Epithelial cell of esophagus (primary cell): ENCODE data around the gene SDF4.
A peak's percentile ranks its signal among the peaks of the same experiment; 100 is the strongest.

ENCODE experiments used
- DNase-seq: peaks from one replicate; pipeline ENCODE4 v3.0.0; 2010; ENCODE audit warnings: low read depth
- H3K4me3 ChIP-seq: 2 replicates; pipeline ENCODE4 v1.5.1; 2011; ENCODE audit warnings: mild to moderate bottlenecking, low read length, control low read depth
- TF ChIP-seq, protein P1 (sequence below): IDR thresholded peaks from 2 replicates; pipeline ENCODE4 v1.5.1; 2011; ENCODE audit warnings: low read depth, mild to moderate bottlenecking, low read length, control low read depth, inconsistent platforms; ENCODE audit not compliant: insufficient read depth; ENCODE audit errors: missing control alignments

Gene SDF4, protein sequence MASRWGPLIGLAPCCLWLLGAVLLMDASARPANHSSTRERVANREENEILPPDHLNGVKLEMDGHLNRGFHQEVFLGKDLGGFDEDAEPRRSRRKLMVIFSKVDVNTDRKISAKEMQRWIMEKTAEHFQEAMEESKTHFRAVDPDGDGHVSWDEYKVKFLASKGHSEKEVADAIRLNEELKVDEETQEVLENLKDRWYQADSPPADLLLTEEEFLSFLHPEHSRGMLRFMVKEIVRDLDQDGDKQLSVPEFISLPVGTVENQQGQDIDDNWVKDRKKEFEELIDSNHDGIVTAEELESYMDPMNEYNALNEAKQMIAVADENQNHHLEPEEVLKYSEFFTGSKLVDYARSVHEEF

DNA sequence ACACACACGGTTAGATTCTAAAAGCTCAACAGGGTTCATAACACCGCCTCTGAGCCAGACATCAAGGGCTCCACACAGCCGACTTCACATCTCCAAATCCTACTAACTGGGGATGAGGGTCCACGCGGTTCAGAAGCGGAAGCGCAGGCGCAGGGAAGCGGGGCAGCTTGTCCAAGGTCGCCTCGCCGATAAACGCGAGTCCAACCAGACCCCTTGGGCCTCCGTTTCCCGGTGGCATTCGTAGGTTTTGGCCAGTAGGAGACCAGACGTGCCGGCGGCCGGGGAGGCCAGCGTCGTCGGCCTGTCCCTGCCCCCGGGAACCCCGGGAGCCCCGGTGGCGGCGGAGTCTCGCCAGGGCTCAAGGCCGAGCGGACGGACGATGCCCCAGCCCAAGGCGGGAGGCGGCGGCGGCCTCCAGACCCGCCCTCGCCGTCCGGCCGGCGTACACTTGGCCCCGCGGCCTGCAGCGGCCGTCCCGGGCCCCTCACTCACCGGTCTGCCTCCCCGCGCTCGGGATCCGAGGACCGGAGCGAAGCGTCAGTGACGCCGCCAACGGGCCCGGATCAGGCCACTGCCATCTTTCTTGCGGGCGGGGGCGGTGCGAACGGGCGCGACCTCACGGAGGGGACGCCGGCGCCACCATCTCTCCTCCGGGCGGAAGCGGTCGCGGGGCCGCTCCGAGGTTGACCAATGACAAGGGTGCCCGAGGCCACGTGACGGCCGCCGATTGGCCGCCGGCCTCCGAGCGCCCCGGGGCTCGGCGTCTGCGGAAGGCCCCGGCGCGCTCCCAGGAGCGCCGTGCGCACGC, at the start of gene SDF4:
SDF4 (minus strand) TSS at position 602 of the 808 bp plus-strand sequence. CDS start 3,229 bp downstream, outside the sequence.
- TF ChIP-seq, protein P1, sequence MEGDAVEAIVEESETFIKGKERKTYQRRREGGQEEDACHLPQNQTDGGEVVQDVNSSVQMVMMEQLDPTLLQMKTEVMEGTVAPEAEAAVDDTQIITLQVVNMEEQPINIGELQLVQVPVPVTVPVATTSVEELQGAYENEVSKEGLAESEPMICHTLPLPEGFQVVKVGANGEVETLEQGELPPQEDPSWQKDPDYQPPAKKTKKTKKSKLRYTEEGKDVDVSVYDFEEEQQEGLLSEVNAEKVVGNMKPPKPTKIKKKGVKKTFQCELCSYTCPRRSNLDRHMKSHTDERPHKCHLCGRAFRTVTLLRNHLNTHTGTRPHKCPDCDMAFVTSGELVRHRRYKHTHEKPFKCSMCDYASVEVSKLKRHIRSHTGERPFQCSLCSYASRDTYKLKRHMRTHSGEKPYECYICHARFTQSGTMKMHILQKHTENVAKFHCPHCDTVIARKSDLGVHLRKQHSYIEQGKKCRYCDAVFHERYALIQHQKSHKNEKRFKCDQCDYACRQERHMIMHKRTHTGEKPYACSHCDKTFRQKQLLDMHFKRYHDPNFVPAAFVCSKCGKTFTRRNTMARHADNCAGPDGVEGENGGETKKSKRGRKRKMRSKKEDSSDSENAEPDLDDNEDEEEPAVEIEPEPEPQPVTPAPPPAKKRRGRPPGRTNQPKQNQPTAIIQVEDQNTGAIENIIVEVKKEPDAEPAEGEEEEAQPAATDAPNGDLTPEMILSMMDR = no peak
- peak; percentile 97 for DNase-seq
- peak within 1 kb of the TSS; percentile 95 for H3K4me3 ChIP-seq

DNA sequence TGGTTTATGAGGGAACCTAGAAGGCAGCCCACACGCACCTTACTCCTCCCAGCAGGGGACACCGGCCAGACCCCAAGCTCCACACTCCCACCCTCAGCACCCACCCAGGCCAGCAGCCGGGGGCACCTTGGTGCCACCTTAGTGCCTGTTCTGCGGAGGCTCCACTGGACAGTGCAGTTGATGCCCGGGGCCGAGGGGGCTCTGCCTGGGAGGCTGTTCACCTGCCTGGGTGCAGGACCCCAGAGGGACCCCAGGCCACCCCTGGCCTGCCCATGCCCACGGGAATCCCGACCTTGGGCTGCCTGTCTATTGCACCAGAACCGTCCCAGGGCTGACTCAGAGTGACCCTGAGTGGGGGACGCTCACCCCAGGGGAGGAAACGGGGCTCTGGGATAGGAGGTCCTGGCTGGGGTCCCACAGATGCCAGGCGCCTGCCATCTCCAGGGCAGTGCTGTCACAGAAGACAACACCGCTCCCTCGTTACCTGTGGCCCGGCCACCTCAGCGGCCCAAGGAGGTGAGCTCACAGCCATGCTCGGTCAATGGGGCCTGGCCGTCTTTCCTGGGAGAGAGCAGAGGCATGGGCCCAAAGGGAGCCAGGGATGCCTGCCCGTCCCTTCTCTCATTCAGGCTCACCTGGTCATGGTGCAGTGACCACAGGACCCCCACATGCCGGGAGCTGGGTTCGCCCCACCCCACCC, 49.1 kb upstream of the SDF4 start:
- TF ChIP-seq, protein P1 = no peak
- no peak overlapping the region for H3K4me3 ChIP-seq

GRCh38 chr1:1279028-1279427, 47.2 kb upstream of the SDF4 start:
- H3K4me3 ChIP-seq = no peak overlapping the region
- no peak for DNase-seq
- TF ChIP-seq, protein P1 = no peak

More for the DNA sequence above, 49.1 kb upstream of the SDF4 start:
- no peak for DNase-seq

- no peak overlapping the region for H3K4me3 ChIP-seq
- TF ChIP-seq, protein P1 = no peak
- no peak for DNase-seq
These were observed 46.8 kb upstream of the SDF4 start for GRCh38 chr1:1278620-1279019.

DNA sequence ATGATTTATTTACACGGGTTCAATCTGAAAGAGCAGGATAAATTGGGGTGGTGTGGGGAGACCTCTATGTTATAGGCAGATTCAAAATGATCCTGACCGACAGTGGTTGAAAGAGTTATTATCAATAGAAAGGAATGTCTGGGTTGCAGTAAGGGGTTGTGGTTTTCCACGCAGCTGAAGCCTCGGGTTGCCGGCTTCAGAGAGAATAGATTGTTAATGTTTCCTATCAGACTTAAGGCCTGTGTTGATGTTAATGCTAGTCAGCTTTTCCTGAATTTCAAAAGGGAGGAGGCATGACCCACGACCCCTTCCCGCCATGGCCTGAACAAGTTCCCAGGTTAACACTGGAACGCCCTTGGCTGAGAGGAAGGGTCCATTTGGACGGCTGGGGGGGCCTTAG, 44.0 kb upstream of the SDF4 start:
- no peak overlapping the region for H3K4me3 ChIP-seq
- TF ChIP-seq, protein P1 = no peak
- no peak for DNase-seq

GRCh38 chr1:1274931-1275431, 43.2 kb upstream of the SDF4 start:
- no peak overlapping the region for H3K4me3 ChIP-seq
- DNase-seq = no peak
- TF ChIP-seq, protein P1 = no peak
